ENCODE measurements around the gene TMEM175. TPM values are rescaled to one million over a fixed set of nuclear protein-coding genes. Genes with fewer than 3 reads are reported as not detected.
"Not testable (repeated sequence)": the region's sequence is repeated elsewhere in the genome, so short reads cannot be mapped to it uniquely, and the experiment has no call there.

TMEM175 gene
- total RNA-seq, 1 donor from 2014 or later: 12.7 TPM

GRCh38 chr4:915041-915474, 17.2 kb upstream of the TMEM175 start:
- peak overlapping the region; percentile 31 for H3K27ac Mint-ChIP-seq
- H3K9me3 Mint-ChIP-seq: no peaks in the 10 kb centered on the region
- intact Hi-C loops (cut with micrococcal nuclease): no loop called here
- no peak for DNase-seq
- H3K27me3 Mint-ChIP-seq: no peaks in the 10 kb centered on the region
- peak overlapping the region; percentile 64 for H3K4me3 Mint-ChIP-seq
- H3K4me1 Mint-ChIP-seq: peaks cover 31% of the 10 kb centered on the region
- H3K36me3 Mint-ChIP-seq (ENCODE audit: low read depth): peaks cover 24% of the 10 kb centered on the region

- H3K27me3 Mint-ChIP-seq: no peaks in the 10 kb centered on the region
- H3K27ac Mint-ChIP-seq: peak overlapping the region; percentile 17
- H3K4me1 Mint-ChIP-seq: peaks cover 31% of the 10 kb centered on the region
- intact Hi-C loops (cut with micrococcal nuclease): no loop called here
- no peaks in the 10 kb centered on the region for H3K9me3 Mint-ChIP-seq
- peaks cover 24% of the 10 kb centered on the region for H3K36me3 Mint-ChIP-seq (ENCODE audit: low read depth)
- H3K4me3 Mint-ChIP-seq: peak overlapping the region; percentile 64
- peak; percentile 68 for DNase-seq
Observed at GRCh38 chr4:915595-915994, 16.7 kb upstream of the TMEM175 start.

- peaks cover 26% of the 10 kb centered on the region for H3K36me3 Mint-ChIP-seq (ENCODE audit: low read depth)
- intact Hi-C loops (cut with micrococcal nuclease): loop anchor here (2.0 kb wide), 1 partner anchor 13 kb away; no protein-coding TSS in a partner anchor
- no peak overlapping the region for H3K4me3 Mint-ChIP-seq
- H3K27ac Mint-ChIP-seq: no peak overlapping the region
- no peaks in the 10 kb centered on the region for H3K9me3 Mint-ChIP-seq
- H3K4me1 Mint-ChIP-seq: peaks cover 42% of the 10 kb centered on the region
- DNase-seq: no peak
- H3K27me3 Mint-ChIP-seq: no peaks in the 10 kb centered on the region
Observed at GRCh38 chr4:917466-917865, 14.8 kb upstream of the TMEM175 start.

GRCh38 chr4:917992-918391, 14.3 kb upstream of the TMEM175 start:
- no peaks in the 10 kb centered on the region for H3K27me3 Mint-ChIP-seq

GRCh38 chr4:918591-918990, 13.7 kb upstream of the TMEM175 start:
- H3K9me3 Mint-ChIP-seq; H3K27me3 Mint-ChIP-seq; H3K27ac Mint-ChIP-seq; H3K4me3 Mint-ChIP-seq; DNase-seq; intact Hi-C loops (cut with micrococcal nuclease): not testable (repeated sequence)
- H3K36me3 Mint-ChIP-seq (ENCODE audit: low read depth): peaks cover 29% of the 10 kb centered on the region
- H3K4me1 Mint-ChIP-seq: peaks cover 47% of the 10 kb centered on the region

More at GRCh38 chr4:917992-918391, 14.3 kb upstream of the TMEM175 start:
- Mint-ChIP-seq H3K27ac (no peak overlapping the region), H3K4me1 (peaks cover 47% of the 10 kb centered on the region), H3K4me3 (no peak overlapping the region), H3K36me3 (ENCODE audit: low read depth) (peaks cover 28% of the 10 kb centered on the region), H3K9me3 (no peaks in the 10 kb centered on the region)
- intact Hi-C loops (cut with micrococcal nuclease): loop anchor here (2.0 kb wide), 1 partner anchor 13 kb away; no protein-coding TSS in a partner anchor
- no peak for DNase-seq

GRCh38 chr4:919004-919680, 13.1 kb upstream of the TMEM175 start:
- Mint-ChIP-seq H3K36me3 (ENCODE audit: low read depth) (peaks cover 30% of the 10 kb centered on the region), H3K4me1 (peaks cover 49% of the 10 kb centered on the region)
- H3K27ac Mint-ChIP-seq; H3K4me3 Mint-ChIP-seq; H3K27me3 Mint-ChIP-seq; DNase-seq; intact Hi-C loops (cut with micrococcal nuclease); H3K9me3 Mint-ChIP-seq: not testable (repeated sequence)

GRCh38 chr4:921830-922331, 10.4 kb upstream of the TMEM175 start:
- H3K27ac Mint-ChIP-seq: peak overlapping the region; percentile 18
- peak overlapping the region; percentile 27 for H3K4me3 Mint-ChIP-seq
- no peaks in the 10 kb centered on the region for H3K9me3 Mint-ChIP-seq
- H3K4me1 Mint-ChIP-seq: peaks cover 48% of the 10 kb centered on the region
- intact Hi-C loops (cut with micrococcal nuclease): loop anchor here (1.0 kb wide), 1 partner anchor 8 kb away; no protein-coding TSS in a partner anchor
- no peak for DNase-seq
- H3K36me3 Mint-ChIP-seq (ENCODE audit: low read depth): peaks cover 37% of the 10 kb centered on the region
- H3K27me3 Mint-ChIP-seq: no peaks in the 10 kb centered on the region

- Mint-ChIP-seq H3K36me3 (ENCODE audit: low read depth) (peaks cover 31% of the 10 kb centered on the region), H3K4me3 (peak overlapping the region; percentile 24), H3K27ac (peak overlapping the region; percentile 90), H3K4me1 (peaks cover 41% of the 10 kb centered on the region), H3K9me3 (no peaks in the 10 kb centered on the region), H3K27me3 (no peaks in the 10 kb centered on the region)
- intact Hi-C loops (cut with micrococcal nuclease): loop anchor here (1.0 kb wide), 1 partner anchor 45 kb away; no protein-coding TSS in a partner anchor
- DNase-seq: no peak
Observed at GRCh38 chr4:924107-925096, 7.9 kb upstream of the TMEM175 start.

GRCh38 chr4:925171-925570, 7.1 kb upstream of the TMEM175 start:
- DNase-seq: no peak
- Mint-ChIP-seq H3K36me3 (ENCODE audit: low read depth) (peaks cover 25% of the 10 kb centered on the region), H3K4me3 (no peak overlapping the region), H3K4me1 (peaks cover 41% of the 10 kb centered on the region), H3K27ac (peak overlapping the region; percentile 15), H3K9me3 (no peaks in the 10 kb centered on the region), H3K27me3 (no peaks in the 10 kb centered on the region)
- intact Hi-C loops (cut with micrococcal nuclease): no loop called here

- H3K27ac Mint-ChIP-seq: peak overlapping the region; percentile 45
- no peak for DNase-seq
- H3K4me1 Mint-ChIP-seq: peaks cover 48% of the 10 kb centered on the region
- intact Hi-C loops (cut with micrococcal nuclease): no loop called here
- no peak overlapping the region for H3K4me3 Mint-ChIP-seq
- no peaks in the 10 kb centered on the region for H3K27me3 Mint-ChIP-seq
- peaks cover 24% of the 10 kb centered on the region for H3K36me3 Mint-ChIP-seq (ENCODE audit: low read depth)
- no peaks in the 10 kb centered on the region for H3K9me3 Mint-ChIP-seq
Observed at GRCh38 chr4:925771-926500, 6.3 kb upstream of the TMEM175 start.

- H3K27me3 Mint-ChIP-seq: no peaks in the 10 kb centered on the region
- no peak for DNase-seq
- H3K4me3 Mint-ChIP-seq: no peak overlapping the region
- H3K9me3 Mint-ChIP-seq: no peaks in the 10 kb centered on the region
- intact Hi-C loops (cut with micrococcal nuclease): no loop called here
- H3K4me1 Mint-ChIP-seq: peaks cover 50% of the 10 kb centered on the region
- H3K27ac Mint-ChIP-seq: no peak overlapping the region
- H3K36me3 Mint-ChIP-seq (ENCODE audit: low read depth): peaks cover 20% of the 10 kb centered on the region
Observed at GRCh38 chr4:926538-926937, 5.7 kb upstream of the TMEM175 start.

- DNase-seq; H3K27me3 Mint-ChIP-seq; H3K9me3 Mint-ChIP-seq; intact Hi-C loops (cut with micrococcal nuclease); H3K4me3 Mint-ChIP-seq; H3K27ac Mint-ChIP-seq: not testable (repeated sequence)
- peaks cover 48% of the 10 kb centered on the region for H3K4me1 Mint-ChIP-seq
- H3K36me3 Mint-ChIP-seq (ENCODE audit: low read depth): peaks cover 13% of the 10 kb centered on the region
Observed at GRCh38 chr4:927566-927965, 4.7 kb upstream of the TMEM175 start.

- no peaks in the 10 kb centered on the region for H3K9me3 Mint-ChIP-seq
- intact Hi-C loops (cut with micrococcal nuclease): no loop called here
- H3K27me3 Mint-ChIP-seq: no peaks in the 10 kb centered on the region
- no peak for DNase-seq
- peaks cover 6% of the 10 kb centered on the region for H3K36me3 Mint-ChIP-seq (ENCODE audit: low read depth)
- H3K4me1 Mint-ChIP-seq: peaks cover 50% of the 10 kb centered on the region
- H3K27ac Mint-ChIP-seq: no peak overlapping the region
- H3K4me3 Mint-ChIP-seq: no peak overlapping the region
Observed at GRCh38 chr4:929096-929765, 3.0 kb upstream of the TMEM175 start.
